GM18907 (cell line): Measurements from ENCODE around the gene NPC1.
A peak's percentile ranks its signal among the peaks of the same experiment; 100 is the strongest.
"Not testable (repeated sequence)": the region's sequence is repeated elsewhere in the genome, so short reads cannot be mapped to it uniquely, and the experiment has no call there.

Experiments used
- ATAC-seq: cut with Tn5 transposase; IDR thresholded peaks from one replicate; pipeline ENCODE4 v1.9.1; 2021; ENCODE audit warnings: mild to moderate bottlenecking, moderate library complexity; ENCODE audit not compliant: unreplicated experiment

NPC1 gene

DNA sequence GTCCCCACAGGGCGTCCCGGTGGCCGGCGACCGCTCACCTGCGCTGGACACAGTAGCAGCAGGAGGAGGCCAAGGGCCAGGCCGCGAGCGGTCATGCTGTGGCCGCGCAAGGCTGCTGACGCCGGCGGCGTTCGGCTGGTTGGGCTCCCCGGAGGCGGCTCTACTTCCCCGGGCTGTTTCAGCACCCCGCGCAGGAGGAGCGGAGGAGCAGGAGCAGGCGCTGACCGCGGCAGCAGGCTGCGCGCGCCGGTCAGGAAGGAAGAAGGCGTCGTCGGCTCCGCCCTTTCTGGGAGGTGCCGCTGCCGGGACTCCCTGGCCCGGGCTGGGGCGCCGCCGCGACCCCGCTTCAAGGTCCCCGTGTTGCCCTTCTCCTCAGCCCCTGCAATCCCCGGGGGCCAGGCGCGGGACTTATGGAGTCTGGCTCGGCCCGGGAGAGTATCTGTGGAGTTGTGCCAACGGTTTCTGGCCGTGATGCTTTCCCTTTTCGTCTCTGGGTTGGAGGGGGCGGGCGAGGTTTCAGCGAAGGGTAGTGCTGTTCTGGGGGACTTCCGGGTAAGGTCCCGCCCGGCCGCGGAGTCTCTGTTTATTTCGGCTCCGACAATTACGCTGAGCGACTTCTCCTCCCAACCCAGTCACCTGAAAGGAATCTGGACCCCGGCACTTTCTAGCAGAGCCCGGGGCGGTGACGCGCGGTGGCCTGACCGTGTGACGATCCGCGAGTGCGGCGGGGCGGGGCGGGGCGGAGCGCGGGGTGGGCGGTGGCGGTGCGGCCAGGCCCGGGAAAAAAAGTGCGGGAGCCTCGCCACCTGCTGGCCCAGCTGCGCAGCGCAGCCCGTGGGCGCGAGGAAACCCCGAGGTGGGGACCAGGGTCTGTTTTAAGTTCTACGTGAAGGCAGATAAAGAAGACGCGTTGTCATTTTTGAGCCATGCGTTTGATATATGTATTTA lies at the start of gene NPC1:
TSS of gene NPC1 (minus strand) at position 258 of the 948 bp plus-strand sequence. CDS start at position 95, 163 bp downstream.
- peak; percentile 93 for ATAC-seq

DNA sequence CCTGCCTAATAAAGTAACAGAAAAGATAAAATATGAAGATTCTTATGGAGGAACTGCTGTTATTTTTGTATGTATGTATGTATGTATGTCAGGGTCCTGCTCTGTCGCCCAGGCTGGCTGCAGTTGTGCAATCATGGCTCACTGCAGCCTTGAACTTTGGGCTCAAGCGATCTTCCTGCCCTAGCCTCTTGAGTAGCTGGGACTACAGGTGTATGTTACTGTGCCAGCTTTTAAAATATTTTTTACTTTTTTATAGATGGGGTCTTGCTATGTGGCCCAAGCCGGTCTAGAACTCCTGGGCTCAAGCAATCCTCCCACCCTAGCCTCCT lies 49.7 kb upstream of the NPC1 start:
- ATAC-seq = no peak

DNA sequence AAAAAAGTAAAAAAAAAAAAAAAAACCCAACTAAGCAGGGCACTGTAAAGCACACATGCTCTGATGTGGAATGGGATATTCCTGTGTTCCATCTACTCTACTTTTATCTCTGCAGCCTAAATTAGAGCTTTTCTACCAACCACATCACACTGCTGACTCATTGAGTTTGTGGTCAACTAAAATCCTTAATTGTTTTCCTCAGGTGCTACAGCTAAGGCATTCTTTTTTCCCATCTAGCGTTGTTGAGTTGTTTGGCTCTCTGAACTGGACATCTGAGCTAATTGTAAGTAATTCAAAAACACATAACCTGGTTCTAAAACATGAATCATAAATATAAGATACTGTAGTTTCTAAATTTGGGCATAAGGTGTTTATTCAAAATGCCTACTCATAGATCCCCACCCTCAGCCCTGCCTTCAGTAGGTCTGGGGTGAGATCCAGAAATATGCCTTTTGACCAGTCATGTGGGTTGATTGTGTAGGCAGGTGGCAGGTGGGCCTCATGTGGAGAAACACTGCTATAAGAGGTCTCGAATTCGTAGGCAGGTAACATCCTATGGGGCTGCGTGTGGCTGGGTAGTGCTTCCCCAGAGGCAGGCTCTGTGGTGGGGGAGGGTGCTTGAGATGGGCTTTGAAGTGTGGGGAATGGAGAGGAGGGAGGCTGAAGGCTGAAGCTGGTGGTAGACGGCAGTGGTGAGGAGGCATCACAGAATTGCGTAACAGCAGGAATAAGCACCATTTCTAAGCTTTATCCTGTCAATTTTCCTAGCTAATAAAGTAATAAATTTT lies 49.2 kb upstream of the NPC1 start:
- ATAC-seq = no peak

DNA sequence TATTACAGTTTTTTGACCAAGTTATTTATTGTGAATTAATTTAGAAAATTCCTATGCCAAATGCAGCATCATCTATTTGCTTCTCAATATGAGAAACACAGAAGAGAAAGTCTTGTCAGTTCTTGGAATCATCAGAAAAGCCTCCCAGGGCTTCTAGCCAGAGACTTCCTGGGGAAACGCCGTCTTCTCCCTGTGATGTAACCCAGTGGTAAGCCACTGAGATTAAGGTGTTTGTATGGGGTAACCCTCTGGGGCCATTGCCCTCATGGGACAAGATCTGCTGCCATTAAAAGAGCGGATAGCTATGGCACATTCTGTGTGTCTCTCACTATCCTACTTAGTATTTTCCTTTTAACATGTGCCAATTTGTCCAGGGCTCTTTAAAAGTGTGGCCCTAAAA lies 48.4 kb upstream of the NPC1 start:
- ATAC-seq = no peak

DNA sequence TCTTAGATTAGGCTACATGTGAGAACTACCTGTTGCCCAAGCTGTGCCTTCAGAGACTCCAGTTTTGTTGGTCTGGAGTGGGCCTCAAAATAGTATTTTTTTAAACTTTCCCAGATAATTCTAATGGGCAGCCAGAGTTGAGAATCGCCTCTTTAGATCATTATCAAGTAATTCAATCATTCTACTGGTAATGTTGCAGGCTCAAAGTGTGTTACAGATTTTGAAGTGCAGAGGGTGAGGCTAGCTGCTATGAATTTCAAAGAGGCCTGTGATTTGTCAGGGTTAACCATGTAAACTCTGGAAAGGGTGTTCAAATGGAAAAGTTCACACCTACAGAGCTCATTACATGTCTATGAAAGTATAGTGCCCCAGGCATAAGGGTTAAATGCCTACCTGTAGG lies 46.3 kb upstream of the NPC1 start:
- no peak for ATAC-seq

GRCh38 chr18:23631746-23632145 lies 45.4 kb upstream of the NPC1 start:
- ATAC-seq = no peak

DNA sequence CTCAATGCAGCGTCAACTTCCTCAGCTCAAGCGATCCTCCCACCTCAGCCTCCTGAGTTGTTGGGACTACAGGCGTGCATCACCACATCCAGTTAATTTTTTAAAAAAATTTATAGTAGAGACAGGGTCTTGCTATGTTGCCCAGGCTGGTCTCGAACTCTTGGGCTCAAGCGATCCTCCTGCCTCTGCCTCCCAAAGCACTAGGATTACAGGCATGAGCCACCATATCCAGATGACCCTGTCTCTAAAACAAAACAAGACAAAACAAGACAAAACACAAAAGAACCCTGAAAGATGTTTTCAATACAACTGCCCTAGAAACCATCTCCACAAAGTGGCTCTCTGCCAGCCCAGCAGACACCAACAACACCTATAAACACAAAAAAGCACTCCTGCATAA lies 45.0 kb upstream of the NPC1 start:
- no peak for ATAC-seq

- ATAC-seq = peak; percentile 99
These were observed 43.2 kb upstream of the NPC1 start for GRCh38 chr18:23629444-23629946.

GRCh38 chr18:23627970-23628369 lies 41.7 kb upstream of the NPC1 start:
- ATAC-seq = no peak

DNA sequence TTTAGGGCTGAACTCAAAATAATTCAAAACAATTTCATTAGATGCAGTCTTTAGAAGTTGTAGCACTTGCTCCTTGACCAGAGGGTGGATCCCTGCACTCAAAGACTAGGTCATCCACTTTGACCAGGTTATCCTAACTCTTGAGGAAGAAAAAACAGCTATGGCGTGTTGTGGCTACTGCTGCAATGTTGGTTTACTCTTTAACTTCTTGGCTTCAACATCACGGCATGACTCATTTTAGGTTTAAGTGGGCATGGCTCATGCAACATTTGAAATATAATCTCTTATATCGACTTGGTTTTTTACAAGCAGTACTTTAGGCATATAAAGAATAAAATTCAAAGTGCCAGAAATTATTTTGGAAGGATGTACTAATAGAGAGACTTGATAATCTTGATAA lies 41.0 kb upstream of the NPC1 start:
- ATAC-seq = no peak

- ATAC-seq = no peak
These were observed 40.4 kb upstream of the NPC1 start for GRCh38 chr18:23626451-23627279.

- no peak for ATAC-seq
These were observed 36.7 kb upstream of the NPC1 start for GRCh38 chr18:23623040-23623439.

GRCh38 chr18:23619388-23619881 lies 33.1 kb upstream of the NPC1 start:
- peak; percentile 14 for ATAC-seq

- peak; percentile 55 for ATAC-seq
These were observed 32.6 kb upstream of the NPC1 start for GRCh38 chr18:23618862-23619387.

DNA sequence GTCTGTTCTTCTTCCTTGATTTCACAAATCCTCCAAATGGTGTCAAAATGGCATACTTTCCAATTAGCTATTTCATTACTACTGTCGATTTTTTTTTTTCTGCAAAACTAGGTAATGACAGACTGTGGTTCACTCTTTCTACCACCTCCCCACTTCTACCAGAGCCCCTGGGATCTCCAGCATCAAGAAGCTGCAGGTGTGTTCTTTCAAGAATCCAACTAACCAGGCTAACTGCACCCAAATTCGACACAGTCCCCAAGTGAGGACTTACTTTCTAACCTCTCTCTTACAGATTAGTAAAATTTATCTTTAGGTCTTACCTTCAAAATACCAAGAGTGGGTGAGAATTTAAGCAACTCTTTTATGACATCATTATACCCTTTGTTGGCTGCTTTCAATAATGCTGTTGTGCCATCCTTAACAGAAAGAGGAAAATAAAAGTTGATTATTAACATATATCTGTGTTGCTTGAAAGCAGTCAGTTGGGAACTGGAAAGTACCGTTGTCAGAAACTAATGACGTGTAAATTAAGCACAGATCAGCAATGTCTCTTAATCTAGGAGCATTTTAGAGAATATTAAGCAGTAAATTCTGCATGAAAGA lies 31.2 kb upstream of the NPC1 start:
- peak; percentile 73 for ATAC-seq

GRCh38 chr18:23616258-23616657 lies 30.0 kb upstream of the NPC1 start:
- ATAC-seq = no peak

DNA sequence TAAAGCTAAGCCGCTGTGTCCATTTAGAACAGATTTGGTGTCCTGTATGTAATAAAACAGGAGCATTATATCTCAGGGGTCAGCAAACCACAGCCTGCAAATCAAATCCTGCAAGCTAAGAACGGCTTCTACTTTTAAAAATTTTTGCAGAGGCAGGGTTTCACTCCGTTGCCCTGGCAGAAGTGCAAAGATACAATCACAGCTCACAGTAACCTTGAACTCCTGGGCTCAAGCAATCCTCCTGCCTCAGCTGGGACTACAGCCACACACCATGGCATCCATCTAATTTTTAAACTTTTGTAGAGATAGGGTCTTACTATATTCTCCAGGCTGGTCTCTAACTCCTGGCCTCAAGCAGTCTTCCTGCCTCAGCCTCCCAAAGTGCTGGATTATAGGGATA lies 28.6 kb upstream of the NPC1 start:
- ATAC-seq = no peak

- no peak for ATAC-seq
These were observed 28.1 kb upstream of the NPC1 start for GRCh38 chr18:23614413-23614812.

DNA sequence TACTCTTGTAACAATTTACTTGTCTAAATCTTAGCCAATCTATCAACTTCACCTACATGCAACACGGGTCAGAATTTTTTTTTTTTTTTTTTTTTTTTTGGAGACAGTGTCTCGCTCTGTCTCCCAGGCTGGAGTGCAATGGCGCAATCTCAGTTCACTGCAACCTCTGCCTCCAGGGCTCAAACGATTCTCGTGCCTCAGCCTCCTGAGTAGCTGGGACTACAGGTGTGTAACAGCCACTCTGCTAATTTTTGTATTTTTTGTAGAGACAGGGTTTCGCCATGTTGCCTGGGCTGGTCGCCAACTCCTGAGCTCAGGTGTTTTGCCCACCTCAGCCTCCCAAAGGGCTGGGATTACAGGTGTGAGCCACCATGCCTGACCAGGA lies 26.8 kb upstream of the NPC1 start:
- not testable (repeated sequence) for ATAC-seq

DNA sequence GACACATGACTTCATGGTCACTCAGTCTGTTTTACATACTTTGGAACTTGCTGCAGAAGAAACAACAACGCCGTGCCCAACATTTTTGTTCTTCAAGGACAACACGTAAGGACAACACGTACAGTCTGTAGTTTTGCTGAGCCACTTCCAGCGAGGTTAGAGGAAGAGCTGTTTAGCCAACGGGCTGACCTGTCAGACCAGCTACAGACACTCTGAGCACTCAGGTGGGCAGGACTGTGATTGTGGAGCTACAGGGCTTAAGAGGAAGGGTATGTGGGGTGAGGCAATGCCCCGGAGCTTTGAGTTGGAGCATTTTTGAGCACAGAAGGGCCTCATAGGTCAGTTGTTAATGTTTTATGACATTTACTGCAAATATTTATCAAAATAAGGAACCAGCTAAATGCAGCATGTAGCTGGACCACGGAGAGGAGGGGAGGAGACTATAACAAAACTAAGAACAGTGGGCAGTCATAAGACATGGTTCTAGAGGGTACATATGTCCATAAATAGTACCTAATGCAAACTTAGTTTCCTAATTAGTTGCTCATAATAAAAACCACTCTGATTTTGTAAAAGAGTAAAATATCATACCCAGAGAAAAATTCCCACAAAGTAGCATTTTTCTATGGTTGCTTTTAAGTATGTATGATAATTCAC lies 26.3 kb upstream of the NPC1 start:
- ATAC-seq = peak; percentile 50
